ENCODE data around the gene PACSIN1.
"Not testable (repeated sequence)": the region's sequence is repeated elsewhere in the genome, so short reads cannot be mapped to it uniquely, and the experiment has no call there.

PACSIN1 gene

GRCh38 chr6:34486886-34487285, 21.0 kb downstream of the PACSIN1 start:
- not testable (repeated sequence) for DNase-seq

GRCh38 chr6:34487536-34487935, 21.7 kb downstream of the PACSIN1 start:
- DNase-seq: no peak

- DNase-seq: peak; percentile 9
Measured at GRCh38 chr6:34489207-34489805, 23.4 kb downstream of the PACSIN1 start.

- DNase-seq: no peak
Measured at GRCh38 chr6:34490390-34491090, 24.7 kb downstream of the PACSIN1 start.

- DNase-seq: no peak
Measured at GRCh38 chr6:34491091-34491430, 25.2 kb downstream of the PACSIN1 start.

- DNase-seq: no peak
Measured at GRCh38 chr6:34493344-34493743, 27.5 kb downstream of the PACSIN1 start.

- DNase-seq: no peak
Measured at GRCh38 chr6:34494973-34495372, 29.1 kb downstream of the PACSIN1 start.

GRCh38 chr6:34496103-34496685, 30.3 kb downstream of the PACSIN1 start:
- no peak for DNase-seq

- DNase-seq: no peak
Measured at GRCh38 chr6:34497411-34497810, 31.5 kb downstream of the PACSIN1 start.

GRCh38 chr6:34506718-34507117, 40.8 kb downstream of the PACSIN1 start:
- no peak for DNase-seq

- no peak for DNase-seq
Measured at GRCh38 chr6:34508425-34508824, 42.5 kb downstream of the PACSIN1 start.

GRCh38 chr6:34509782-34510181, 43.9 kb downstream of the PACSIN1 start:
- no peak for DNase-seq

GRCh38 chr6:34510299-34510698, 44.4 kb downstream of the PACSIN1 start:
- no peak for DNase-seq

GRCh38 chr6:34511214-34511914, 45.5 kb downstream of the PACSIN1 start:
- DNase-seq: no peak

GRCh38 chr6:34511915-34512737, 46.2 kb downstream of the PACSIN1 start:
- no peak for DNase-seq

- DNase-seq: no peak
Measured at GRCh38 chr6:34512738-34513115, 46.9 kb downstream of the PACSIN1 start.

- no peak for DNase-seq
Measured at GRCh38 chr6:34513646-34514045, 47.8 kb downstream of the PACSIN1 start.

GRCh38 chr6:34514112-34514511, 48.2 kb downstream of the PACSIN1 start:
- DNase-seq: no peak

- no peak for DNase-seq
Measured at GRCh38 chr6:34514593-34515472, 49.0 kb downstream of the PACSIN1 start.

GRCh38 chr6:34515473-34516387, 49.9 kb downstream of the PACSIN1 start:
- DNase-seq: no peak

All from activated CD4-positive, alpha-beta T cell treated with anti-CD3 and anti-CD28 coated beads, Interleukin-10, Interleukin-2, amounts not matched to agents 100 ng/mL and 50 ng/mL, durations not matched to agents 16 hours and 8 hours (primary cell).